ENCODE data around the gene GRAMD4.

GRAMD4 gene

GRCh38 chr22:46598737-46599424 lies 21.3 kb upstream of the GRAMD4 start:
- no peak for DNase-seq

- no peak for DNase-seq
Measured at GRCh38 chr22:46600273-46600796, 19.9 kb upstream of the GRAMD4 start.

DNA sequence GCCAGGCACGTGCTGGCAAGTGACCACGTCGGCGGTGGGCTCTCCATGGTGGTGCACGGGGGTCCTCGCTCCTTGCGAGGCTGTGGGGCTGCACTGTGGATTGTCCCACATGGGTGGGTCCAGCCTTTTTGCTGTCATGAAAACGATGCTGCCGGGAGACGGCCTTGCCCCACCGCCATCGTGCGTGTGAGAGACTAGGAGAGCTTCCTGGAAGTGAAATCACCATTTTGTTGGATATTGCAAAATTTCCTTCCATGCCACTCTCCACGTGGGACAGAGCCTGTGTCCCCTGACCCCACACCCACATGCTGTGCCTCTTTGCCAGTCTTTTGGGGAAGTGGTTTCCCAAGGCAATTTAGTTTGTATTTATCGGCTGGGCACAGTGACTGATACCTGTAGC lies 18.2 kb upstream of the GRAMD4 start:
- DNase-seq: no peak

DNA sequence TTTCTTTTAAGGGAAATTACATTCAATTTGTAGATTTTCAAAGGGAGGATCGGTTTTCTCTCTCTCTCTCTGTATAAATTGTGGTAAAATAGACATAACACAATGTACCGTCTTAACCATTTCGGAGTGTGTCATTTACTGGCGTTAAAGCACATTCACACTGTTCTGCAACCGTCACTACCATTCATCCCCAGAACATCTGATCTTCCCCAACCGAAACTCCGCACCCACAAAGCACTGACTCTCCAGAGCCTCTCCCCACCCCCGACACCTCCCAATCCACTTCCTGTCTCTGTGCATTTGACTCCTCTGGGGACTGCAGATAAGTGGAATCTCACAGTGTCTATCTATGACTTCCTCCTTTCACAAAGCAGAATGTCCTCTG lies 15.9 kb upstream of the GRAMD4 start:
- DNase-seq: no peak

- no peak for DNase-seq
Measured at GRCh38 chr22:46605117-46605516, 15.1 kb upstream of the GRAMD4 start.

- no peak for DNase-seq
Measured at GRCh38 chr22:46606886-46607285, 13.3 kb upstream of the GRAMD4 start.

GRCh38 chr22:46607483-46608114 lies 12.6 kb upstream of the GRAMD4 start:
- no peak for DNase-seq

- no peak for DNase-seq
Measured at GRCh38 chr22:46609175-46609690, 11.0 kb upstream of the GRAMD4 start.

GRCh38 chr22:46609724-46610201 lies 10.4 kb upstream of the GRAMD4 start:
- no peak for DNase-seq

GRCh38 chr22:46610356-46610755 lies 9.8 kb upstream of the GRAMD4 start:
- no peak for DNase-seq

DNA sequence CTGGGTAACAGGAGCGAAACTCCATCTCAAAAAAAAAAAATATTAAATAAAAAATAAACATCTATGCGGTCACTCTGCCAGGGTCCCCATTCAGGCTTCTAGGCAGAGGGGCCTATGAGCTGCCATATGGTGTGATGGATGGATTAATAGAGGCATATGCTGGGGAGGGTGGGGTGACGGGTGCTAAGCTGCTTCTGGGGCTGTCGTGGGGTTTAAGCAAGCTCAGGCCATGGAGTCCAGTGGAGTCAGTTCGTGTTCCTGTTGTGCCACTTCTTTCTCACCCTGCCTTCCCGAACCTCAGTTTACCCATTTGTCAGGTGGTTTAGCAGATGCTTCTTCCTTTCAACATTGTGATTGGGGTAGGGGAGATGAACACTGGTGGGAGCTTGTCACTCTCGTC lies 9.0 kb upstream of the GRAMD4 start:
- no peak for DNase-seq

GRCh38 chr22:46612341-46612903 lies 7.8 kb upstream of the GRAMD4 start:
- no peak for DNase-seq

- DNase-seq: no peak
Measured at GRCh38 chr22:46612904-46613605, 7.1 kb upstream of the GRAMD4 start.

- no peak for DNase-seq
Measured at GRCh38 chr22:46613606-46614021, 6.6 kb upstream of the GRAMD4 start.

DNA sequence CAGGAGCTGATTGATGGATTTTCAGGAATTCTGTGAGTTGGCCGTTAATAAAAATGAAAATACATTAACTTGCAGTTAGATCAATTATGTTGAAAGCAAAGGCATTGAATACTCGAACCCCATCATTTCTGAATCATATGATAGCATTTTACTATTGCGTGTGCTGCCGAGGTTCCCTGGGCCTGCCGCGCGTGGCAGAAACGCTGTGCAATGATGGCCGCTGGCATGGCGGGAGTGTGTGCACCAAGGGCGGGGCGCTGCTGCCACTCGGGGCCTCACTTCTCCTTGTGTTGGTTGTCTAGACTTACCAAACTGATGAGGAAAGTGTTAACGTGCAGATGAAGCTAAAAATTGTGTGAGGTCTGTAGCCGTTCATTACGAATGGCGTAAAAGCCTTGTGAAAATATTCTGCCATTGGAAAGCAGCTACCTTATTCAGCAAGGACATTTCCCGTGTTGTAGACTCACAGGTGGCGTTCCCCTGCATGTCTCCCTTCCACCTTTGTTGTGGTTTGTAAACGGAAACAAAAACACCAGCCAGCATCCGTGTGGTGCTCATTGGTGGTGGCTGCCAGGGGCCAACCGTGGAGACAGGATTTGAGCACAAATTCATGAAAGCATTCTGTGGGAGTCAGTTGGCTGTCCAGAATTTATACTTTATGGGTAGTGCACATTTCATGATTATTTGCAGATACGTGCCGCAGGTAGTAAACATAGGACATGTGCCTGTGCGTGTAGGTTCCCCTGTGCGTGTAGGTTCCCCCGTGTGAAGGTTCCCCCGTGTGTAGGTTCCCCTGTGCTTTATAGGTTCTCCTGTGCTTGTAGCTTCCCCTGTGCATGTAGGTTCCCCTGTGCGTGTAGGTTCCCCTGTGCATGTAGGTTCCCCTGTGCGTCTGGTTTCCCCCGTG lies 5.9 kb upstream of the GRAMD4 start:
- DNase-seq: no peak

- no peak for DNase-seq
Measured at GRCh38 chr22:46617207-46617985, 2.8 kb upstream of the GRAMD4 start.

DNA sequence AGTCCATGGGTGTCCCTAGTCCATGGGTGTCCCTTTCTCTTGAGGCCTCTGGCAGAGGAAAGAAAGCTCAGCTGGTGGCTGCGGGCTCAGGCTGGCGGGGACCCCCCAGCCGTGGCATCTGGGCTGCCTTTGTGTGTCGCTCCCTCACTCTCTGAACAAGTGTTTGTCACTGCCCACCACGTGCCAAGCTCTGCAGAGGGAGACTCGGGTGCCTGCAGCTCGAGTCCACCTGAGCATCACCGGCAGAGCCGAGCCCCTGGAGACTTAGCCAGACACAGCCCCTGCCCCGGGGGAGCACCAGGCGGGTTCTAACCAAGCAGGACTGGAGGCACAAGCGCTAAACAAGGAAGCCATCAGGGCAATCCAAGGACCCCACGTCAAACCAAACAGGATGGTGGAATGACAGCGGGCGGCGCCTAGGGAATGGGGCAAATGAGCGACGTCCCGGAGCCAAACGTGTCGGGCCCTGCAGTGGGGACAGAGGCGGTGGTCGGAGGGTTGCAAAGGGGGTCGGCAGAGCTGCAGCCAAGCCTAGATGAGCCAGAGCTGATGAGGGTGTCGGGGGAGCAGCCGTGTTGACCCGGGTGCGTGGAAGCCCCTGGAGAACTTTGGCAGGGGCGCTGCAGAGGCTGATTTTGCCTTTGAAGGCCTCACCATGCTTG lies 2.1 kb upstream of the GRAMD4 start:
- DNase-seq: no peak

DNA sequence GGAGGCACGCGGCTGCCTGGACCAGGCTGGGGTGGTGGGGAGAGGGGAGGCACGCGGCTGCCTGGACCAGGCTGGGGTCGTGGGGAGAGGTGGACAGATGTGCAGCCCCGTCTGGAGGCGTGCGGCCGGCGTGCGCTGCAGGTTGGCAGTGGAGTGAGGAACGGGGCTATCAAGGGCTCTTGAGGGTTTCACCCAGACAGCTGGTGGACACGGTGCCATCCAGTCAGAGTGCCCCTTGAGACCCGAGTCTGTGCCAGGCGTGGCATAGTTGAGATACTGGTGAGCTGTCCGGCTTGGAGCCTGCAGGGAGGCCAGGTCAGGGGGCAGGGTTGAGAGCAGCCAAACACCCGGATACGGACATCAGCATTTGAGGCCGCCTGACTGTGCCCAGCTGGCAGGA lies 1.5 kb upstream of the GRAMD4 start:
- DNase-seq: no peak

DNA sequence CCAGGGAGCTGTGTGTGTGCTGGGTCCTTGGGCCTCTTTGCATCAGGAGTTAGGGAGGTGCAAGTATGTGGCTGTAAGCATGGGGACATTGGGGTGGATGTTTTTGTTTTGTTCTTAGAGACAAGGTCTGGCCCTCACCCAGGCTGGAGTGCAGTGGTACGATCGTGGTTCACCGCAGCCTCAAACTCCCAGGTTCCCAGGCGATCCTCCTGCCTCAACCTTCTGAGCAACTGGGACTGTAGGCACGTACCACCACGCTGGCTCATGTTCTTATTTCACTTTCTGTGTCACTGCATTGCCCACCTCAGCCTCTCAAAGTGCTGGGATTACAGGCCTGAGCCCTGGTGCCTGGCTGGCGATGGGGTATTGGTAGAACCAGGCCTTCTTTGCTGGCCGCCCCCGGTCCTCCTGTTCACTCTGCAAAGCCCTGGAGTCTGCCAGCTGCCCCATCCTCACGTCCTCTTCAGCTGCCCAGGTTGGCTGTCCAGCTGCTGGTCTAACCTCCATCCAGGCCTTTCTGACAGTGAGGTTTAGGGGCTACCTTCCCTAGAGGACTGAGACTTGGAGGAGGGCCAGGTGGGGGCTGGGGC lies 851 bp upstream of the GRAMD4 start:
- no peak for DNase-seq

- DNase-seq: no peak
Measured at GRCh38 chr22:46620588-46621242, 529 bp downstream of the GRAMD4 start.

Data from NCI-H2029 (cell line).